Transverse colon (tissue), 4 donors: ENCODE data around the gene TREX2. TPM values are rescaled to one million over a fixed set of nuclear protein-coding genes. Genes with fewer than 3 reads are reported as not detected.

Experiments
- DNase-seq: peaks from one replicate; pipeline ENCODE4 v3.0.0-alpha.2; 2019
- H3K27ac ChIP-seq, 4 donors: fragments of 200-600 bp; sonication (generic); 2 replicates each; pipeline ENCODE4 v1.5.1; 2016 to 2018; ENCODE audit warnings: inconsistent platforms in 4 of 4
- H3K27me3 ChIP-seq: fragments of 200-600 bp; sonication (generic); 2 replicates; pipeline ENCODE4 v1.5.1; 2017; ENCODE audit warnings: inconsistent platforms
- H3K36me3 ChIP-seq, 4 donors: fragments of 200-600 bp; sonication (generic); 2 replicates each; pipeline ENCODE4 v1.5.1; 2017 to 2019; ENCODE audit warnings: inconsistent platforms in 4 of 4
- H3K4me1 ChIP-seq, 4 donors: fragments of 200-600 bp; sonication (generic); 2 replicates each; pipeline ENCODE4 v1.5.1; 2017 to 2020; ENCODE audit warnings: inconsistent platforms in 4 of 4
- H3K4me3 ChIP-seq, 4 donors: fragments of 200-600 bp; sonication (generic); 1 replicate in 1 of 4; 2 replicates in 3 of 4; pipeline versions ENCODE4 v1.5.1 to v1.6.1; 2017 to 2019; ENCODE audit warnings: inconsistent platforms in 4 of 4
- H3K9me3 ChIP-seq, 2 donors: fragments of 200-600 bp; sonication (generic); 2 replicates each; pipeline ENCODE4 v1.5.1; 2017 to 2019; ENCODE audit warnings: inconsistent platforms in 2 of 2
- EP300 ChIP-seq: sonication (generic); formaldehyde crosslinking; IDR thresholded peaks from one replicate; pipeline ENCODE4 v1.6.1; 2017; ENCODE audit warnings: antibody characterized with exemption, low read depth
- POLR2A ChIP-seq: fragments of 450-650 bp; IDR thresholded peaks from one replicate; pipeline ENCODE4 v1.6.1; 2016; ENCODE audit warnings: antibody characterized with exemption, mild to moderate bottlenecking, moderate library complexity
- POLR2AphosphoS5 ChIP-seq, 3 donors: sonication (generic); formaldehyde crosslinking; IDR thresholded peaks; one replicate each; pipeline ENCODE4 v1.6.1; 2016; ENCODE audit warnings: antibody characterized with exemption in 3 of 3
- WGBS, 2 donors: methylation state at CpG; one replicate each; pipeline ENCODE4 v1.1.5; 2018; ENCODE audit warnings: low coverage in 1 of 2; 5-methylcytosine and 5-hydroxymethylcytosine counted together
- in situ Hi-C, 4 donors: fragments of 200-750 bp; cut with MboI; loops; one replicate each; pipeline versions ENCODE4 v1.15.0 to v1.15.1; 2017; ENCODE audit warnings: low sequenced_read_pairs in 3 of 4, low pct_ligation_motif_present in 1 of 4, low pct_unique_long_range_greater_than_20kb in 1 of 4
- intact Hi-C: fragments of 100-400 bp; cut with DNase I; formaldehyde crosslinking; loops from one replicate; pipeline ENCODE4 v1.15.1; 2023; ENCODE audit warnings: low total_unique reads
- total RNA-seq, 4 donors: library from RNA; depleted of rRNA; stranded (reverse); fragments of >200 nt; gene quantifications; one replicate each; pipeline ENCODE4 v1.1.0, GENCODE V29; 2016
- TF ChIP-seq, protein P1 (sequence below), 5 experiments: fragments of 200-600 bp in 3 of 5; fragments of 450-650 bp in 2 of 5; sonication (generic) in 3 of 5; IDR thresholded peaks; 1 replicate in 2 of 5; 2 replicates in 3 of 5; pipeline ENCODE4 v1.5.1; 2016 to 2017; ENCODE audit warnings: antibody characterized with exemption in 5 of 5, inconsistent platforms in 3 of 5, mild to moderate bottlenecking in 2 of 5, moderate library complexity in 1 of 5

TREX2 gene
- total RNA-seq, 4 donors from 2014 or later, result 0.55 to 2.0 (median 1.4) TPM; not detected in 1

DNA sequence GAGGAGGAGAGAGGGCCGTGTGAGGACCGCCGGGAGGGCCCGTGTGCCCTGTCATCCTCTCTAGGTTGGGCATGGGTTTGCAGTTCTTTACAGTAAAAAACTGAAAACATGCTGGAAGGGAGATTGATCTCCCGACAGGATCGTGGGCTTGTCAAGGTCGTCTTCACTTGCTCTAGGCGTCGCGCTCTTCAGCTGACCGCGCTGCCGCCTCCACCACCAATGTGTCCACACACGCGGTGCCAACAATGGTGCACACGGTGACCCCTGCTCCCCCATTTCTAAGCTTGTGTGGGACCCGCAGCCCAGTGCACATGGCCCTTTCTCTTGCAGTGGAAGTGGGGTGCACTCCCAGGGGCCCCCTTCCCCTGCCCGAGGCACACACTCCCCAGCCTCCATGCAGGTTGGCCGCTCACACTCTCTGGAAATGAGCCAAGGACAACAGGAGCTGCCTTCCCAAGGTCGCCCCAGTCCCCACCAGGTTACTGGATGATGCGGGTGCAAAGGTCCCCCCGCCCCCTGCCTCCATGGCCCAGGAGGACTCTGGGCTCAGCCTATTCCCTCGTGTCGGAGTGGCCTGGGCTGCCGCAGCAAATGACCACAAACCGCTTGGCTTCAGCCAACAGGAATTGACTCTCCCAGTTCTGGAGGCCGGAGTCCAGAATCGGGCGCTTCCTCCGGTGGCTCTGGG is 36.3 kb downstream of the TREX2 start:
- H3K4me1 ChIP-seq, result peaks cover 0 to 7% (median 3%) of the 10 kb centered on the region in 4 donors
- no peaks in the 10 kb centered on the region for H3K9me3 ChIP-seq
- no peaks in the 10 kb centered on the region for H3K36me3 ChIP-seq
- in situ Hi-C loops, result no loop called here
- no peak overlapping the region for H3K4me3 ChIP-seq
- peaks cover 5% of the 10 kb centered on the region for H3K27me3 ChIP-seq
- TF ChIP-seq POLR2A (no peak), POLR2AphosphoS5 (IDR thresholded peaks at IDR 0.05) (no peak), EP300 (no peak)
- TF ChIP-seq, protein P1, sequence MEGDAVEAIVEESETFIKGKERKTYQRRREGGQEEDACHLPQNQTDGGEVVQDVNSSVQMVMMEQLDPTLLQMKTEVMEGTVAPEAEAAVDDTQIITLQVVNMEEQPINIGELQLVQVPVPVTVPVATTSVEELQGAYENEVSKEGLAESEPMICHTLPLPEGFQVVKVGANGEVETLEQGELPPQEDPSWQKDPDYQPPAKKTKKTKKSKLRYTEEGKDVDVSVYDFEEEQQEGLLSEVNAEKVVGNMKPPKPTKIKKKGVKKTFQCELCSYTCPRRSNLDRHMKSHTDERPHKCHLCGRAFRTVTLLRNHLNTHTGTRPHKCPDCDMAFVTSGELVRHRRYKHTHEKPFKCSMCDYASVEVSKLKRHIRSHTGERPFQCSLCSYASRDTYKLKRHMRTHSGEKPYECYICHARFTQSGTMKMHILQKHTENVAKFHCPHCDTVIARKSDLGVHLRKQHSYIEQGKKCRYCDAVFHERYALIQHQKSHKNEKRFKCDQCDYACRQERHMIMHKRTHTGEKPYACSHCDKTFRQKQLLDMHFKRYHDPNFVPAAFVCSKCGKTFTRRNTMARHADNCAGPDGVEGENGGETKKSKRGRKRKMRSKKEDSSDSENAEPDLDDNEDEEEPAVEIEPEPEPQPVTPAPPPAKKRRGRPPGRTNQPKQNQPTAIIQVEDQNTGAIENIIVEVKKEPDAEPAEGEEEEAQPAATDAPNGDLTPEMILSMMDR (IDR thresholded peaks at IDR 0.05), result no peak
- intact Hi-C loops, result no loop called here
- DNase-seq, result no peak
- no peak overlapping the region for H3K27ac ChIP-seq
- 91% methylated on average over 28 of the region's 30 CpGs; no CpG with 5 or more reads in 1 of the 2 donors for WGBS, 2 donors

DNA sequence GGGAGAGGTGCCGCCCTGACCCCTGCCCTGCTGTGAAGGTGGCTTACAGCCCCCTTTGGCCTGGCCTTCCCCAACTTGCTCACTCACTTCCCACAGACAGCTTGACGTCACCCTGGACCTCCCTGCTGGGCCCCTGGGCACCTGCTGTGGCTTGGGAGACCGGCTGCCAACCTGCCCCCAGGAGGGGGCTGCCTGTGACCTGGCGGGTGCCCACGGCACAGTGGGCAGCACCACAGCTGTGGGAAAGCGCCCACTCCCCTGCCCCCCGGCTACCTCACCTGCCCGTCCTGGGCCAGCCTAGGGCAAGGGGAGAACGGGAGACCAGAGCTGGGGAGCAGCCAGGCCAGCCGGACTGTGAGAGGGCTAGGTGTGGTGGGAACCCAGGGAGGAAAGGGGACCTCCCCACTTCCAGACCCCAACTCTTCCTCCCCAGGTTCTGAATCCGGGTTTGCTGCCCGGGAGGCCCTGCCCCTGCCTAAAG is 36.9 kb downstream of the TREX2 start:
- TF ChIP-seq POLR2AphosphoS5 (IDR thresholded peaks at IDR 0.05) (no peak), EP300 (no peak), POLR2A (no peak)
- TF ChIP-seq, protein P1 (IDR thresholded peaks at IDR 0.05), result no peak
- H3K36me3 ChIP-seq, result no peaks in the 10 kb centered on the region
- H3K27ac ChIP-seq, result no peak overlapping the region
- no peaks in the 10 kb centered on the region for H3K9me3 ChIP-seq
- H3K4me1 ChIP-seq, result peaks cover 0 to 7% (median 3%) of the 10 kb centered on the region in 4 donors
- DNase-seq, result no peak
- intact Hi-C loops, result no loop called here
- H3K27me3 ChIP-seq, result peaks cover 5% of the 10 kb centered on the region
- in situ Hi-C loops, result no loop called here
- H3K4me3 ChIP-seq, result no peak overlapping the region
- 89% methylated on average over 11 of the region's 12 CpGs; no CpG with 5 or more reads in 1 of the 2 donors for WGBS, 2 donors

DNA sequence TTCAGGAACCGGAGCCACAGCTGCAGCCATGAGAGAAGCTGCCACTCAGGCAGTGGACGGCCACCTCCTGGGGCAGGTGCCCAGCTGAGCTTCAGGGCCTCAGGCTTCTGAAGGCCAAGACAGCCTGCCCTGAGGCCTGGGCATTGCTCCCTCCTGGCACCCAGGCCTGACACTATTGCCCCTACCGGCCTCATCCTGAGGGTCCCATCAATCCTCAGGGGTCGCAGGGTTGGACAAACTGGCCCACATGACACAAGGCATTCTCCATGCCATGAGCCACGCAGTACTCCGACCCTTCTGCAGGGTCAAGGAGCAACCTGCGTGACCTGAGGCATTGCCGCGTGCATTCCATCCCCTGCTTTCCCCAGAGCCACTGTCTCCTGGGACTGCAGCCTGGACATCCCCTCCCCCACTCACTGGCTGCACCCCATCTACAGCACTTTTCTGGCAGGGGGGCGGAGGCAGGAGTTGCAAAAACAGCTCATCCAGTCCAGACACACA is 37.6 kb downstream of the TREX2 start:
- intact Hi-C loops, result no loop called here
- 81% methylated on average over 9 of the region's 10 CpGs; no CpG with 5 or more reads in 1 of the 2 donors for WGBS, 2 donors
- no peak for TF ChIP-seq EP300
- TF ChIP-seq, protein P1 (IDR thresholded peaks at IDR 0.05), result no peak
- TF ChIP-seq POLR2A, result no peak
- no peak for TF ChIP-seq POLR2AphosphoS5 (IDR thresholded peaks at IDR 0.05)
- H3K36me3 ChIP-seq, result no peaks in the 10 kb centered on the region
- peaks cover 5% of the 10 kb centered on the region for H3K27me3 ChIP-seq
- no peak overlapping the region for H3K27ac ChIP-seq
- H3K9me3 ChIP-seq, result no peaks in the 10 kb centered on the region
- no peak overlapping the region for H3K4me3 ChIP-seq
- no peak for DNase-seq
- in situ Hi-C loops, result no loop called here
- H3K4me1 ChIP-seq, result peaks cover 0 to 7% (median 3%) of the 10 kb centered on the region in 4 donors

DNA sequence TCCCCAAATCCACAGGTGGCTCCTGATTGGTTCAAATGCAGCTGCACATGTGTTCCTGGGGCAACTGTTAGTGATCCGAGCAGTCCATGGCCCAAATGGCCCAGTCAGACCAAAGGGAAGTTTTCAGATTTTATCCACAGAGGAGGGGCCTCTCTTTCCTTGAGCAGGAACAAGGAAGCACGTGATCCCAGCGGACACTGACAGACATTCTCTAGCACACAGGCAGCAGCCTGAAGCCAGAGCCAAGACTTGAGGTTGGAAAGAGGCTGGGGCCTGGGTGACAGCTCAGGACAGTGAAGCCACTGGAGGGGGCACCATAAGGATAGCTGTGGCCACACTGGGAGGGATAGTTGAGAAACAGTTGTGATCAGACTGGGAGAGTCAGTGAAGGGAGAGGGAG is 38.1 kb downstream of the TREX2 start:
- intact Hi-C loops (no loop called here), in situ Hi-C loops (no loop called here)
- no peak for DNase-seq
- Histone ChIP-seq H3K9me3 (no peaks in the 10 kb centered on the region), H3K4me1 (peaks cover 0 to 7% (median 3%) of the 10 kb centered on the region in 4 donors), H3K36me3 (no peaks in the 10 kb centered on the region), H3K27me3 (peaks cover 5% of the 10 kb centered on the region), H3K27ac (no peak overlapping the region), H3K4me3 (no peak overlapping the region)
- WGBS, 2 donors, result 55% methylated on average over 3 of the region's 3 CpGs; no CpG with 5 or more reads in 1 of the 2 donors
- no peak for TF ChIP-seq POLR2AphosphoS5 (IDR thresholded peaks at IDR 0.05)
- no peak for TF ChIP-seq POLR2A
- no peak for TF ChIP-seq EP300
- TF ChIP-seq, protein P1 (IDR thresholded peaks at IDR 0.05), result no peak
